Mesodermal cell (in vitro differentiated cells): Measurements from ENCODE around the gene LINC01488.

Experiments
- H3K27ac ChIP-seq: 2 replicates; pipeline ENCODE4 v1.7.0; 2013; ENCODE audit warnings: mild to moderate bottlenecking, low read depth, low read length, moderate library complexity; ENCODE audit not compliant: severe bottlenecking
- H3K36me3 ChIP-seq: 2 replicates; pipeline ENCODE4 v1.7.1; 2013; ENCODE audit warnings: mild to moderate bottlenecking, low read length, moderate library complexity; ENCODE audit not compliant: control insufficient read depth, insufficient read depth
- H3K4me1 ChIP-seq: one replicate; pipeline ENCODE4 v1.7.1; 2013; ENCODE audit warnings: mild to moderate bottlenecking, low read length; ENCODE audit not compliant: insufficient read depth, control insufficient read depth, poor library complexity, severe bottlenecking
- H3K4me3 ChIP-seq: 2 replicates; pipeline ENCODE4 v1.7.0; 2013; ENCODE audit warnings: low read length, control low read depth, mild to moderate bottlenecking; ENCODE audit not compliant: insufficient read depth, poor library complexity, severe bottlenecking; ENCODE audit errors: extremely low read depth
- H3K9me3 ChIP-seq: 2 replicates; pipeline ENCODE4 v1.7.1; 2013; ENCODE audit warnings: mild to moderate bottlenecking, low read length, moderate library complexity; ENCODE audit not compliant: control insufficient read depth
- WGBS, 2 experiments: methylation state at CpG; one replicate each; pipeline ENCODE4 v1.1.5; 2013; ENCODE audit warnings: missing lambda C conversion rate in 2 of 2; ENCODE audit not compliant: insufficient coverage in 2 of 2; 5-methylcytosine and 5-hydroxymethylcytosine counted together

LINC01488 gene

GRCh38 chr11:69508974-69509373 is 27.5 kb downstream of the LINC01488 start:
- Histone ChIP-seq H3K4me3 (no peak overlapping the region), H3K4me1 (peaks cover 28% of the 10 kb centered on the region), H3K27ac (no peak overlapping the region), H3K9me3 (peaks cover 9% of the 10 kb centered on the region), H3K36me3 (no peaks in the 10 kb centered on the region)
- 40 to 46% methylated on average over 3 of the region's 5 CpGs for WGBS, 2 experiments

- Histone ChIP-seq H3K4me1 (peaks cover 28% of the 10 kb centered on the region), H3K9me3 (peaks cover 9% of the 10 kb centered on the region), H3K4me3 (no peak overlapping the region), H3K36me3 (no peaks in the 10 kb centered on the region), H3K27ac (no peak overlapping the region)
- 93 to 94% methylated on average over 6 of the region's 7 CpGs for WGBS, 2 experiments
Observed at GRCh38 chr11:69509381-69509780, 27.9 kb downstream of the LINC01488 start.

GRCh38 chr11:69509846-69510390 is 28.5 kb downstream of the LINC01488 start:
- WGBS, 2 experiments = 91 to 97% methylated on average over 10 of the region's 10 CpGs
- peaks cover 9% of the 10 kb centered on the region for H3K9me3 ChIP-seq
- H3K4me1 ChIP-seq = peaks cover 28% of the 10 kb centered on the region
- H3K4me3 ChIP-seq = no peak overlapping the region
- H3K36me3 ChIP-seq = no peaks in the 10 kb centered on the region
- no peak overlapping the region for H3K27ac ChIP-seq

GRCh38 chr11:69510471-69511357 is 29.3 kb downstream of the LINC01488 start:
- peaks cover 28% of the 10 kb centered on the region for H3K4me1 ChIP-seq
- no peak overlapping the region for H3K4me3 ChIP-seq
- H3K27ac ChIP-seq = no peak overlapping the region
- H3K9me3 ChIP-seq = peaks cover 9% of the 10 kb centered on the region
- H3K36me3 ChIP-seq = no peaks in the 10 kb centered on the region
- WGBS, 2 experiments = 89 to 92% methylated on average over 13 of the region's 14 CpGs

GRCh38 chr11:69511358-69512055 is 30.0 kb downstream of the LINC01488 start:
- Histone ChIP-seq H3K36me3 (no peaks in the 10 kb centered on the region), H3K9me3 (peaks cover 7% of the 10 kb centered on the region), H3K4me1 (peaks cover 28% of the 10 kb centered on the region), H3K4me3 (no peak overlapping the region), H3K27ac (no peak overlapping the region)
- 93 to 94% methylated on average over 19 to 21 of the region's 21 CpGs for WGBS, 2 experiments

GRCh38 chr11:69512136-69512535 is 30.7 kb downstream of the LINC01488 start:
- peaks cover 28% of the 10 kb centered on the region for H3K4me1 ChIP-seq
- H3K27ac ChIP-seq = no peak overlapping the region
- WGBS, 2 experiments = 92 to 94% methylated on average over 6 to 7 of the region's 8 CpGs
- H3K9me3 ChIP-seq = peaks cover 6% of the 10 kb centered on the region
- no peak overlapping the region for H3K4me3 ChIP-seq
- H3K36me3 ChIP-seq = no peaks in the 10 kb centered on the region

- WGBS, 2 experiments = 86 to 89% methylated on average over 13 to 14 of the region's 16 CpGs
- Histone ChIP-seq H3K4me1 (peaks cover 28% of the 10 kb centered on the region), H3K27ac (no peak overlapping the region), H3K36me3 (no peaks in the 10 kb centered on the region), H3K4me3 (no peak overlapping the region), H3K9me3 (peaks cover 12% of the 10 kb centered on the region)
Observed at GRCh38 chr11:69512790-69513189, 31.3 kb downstream of the LINC01488 start.

- Histone ChIP-seq H3K36me3 (no peaks in the 10 kb centered on the region), H3K9me3 (peaks cover 14% of the 10 kb centered on the region), H3K27ac (no peak overlapping the region), H3K4me3 (no peak overlapping the region), H3K4me1 (peaks cover 28% of the 10 kb centered on the region)
- 80 to 87% methylated on average over 4 to 6 of the region's 11 CpGs for WGBS, 2 experiments
Observed at GRCh38 chr11:69513196-69513595, 31.7 kb downstream of the LINC01488 start.

GRCh38 chr11:69513663-69514224 is 32.3 kb downstream of the LINC01488 start:
- 84 to 85% methylated on average over 10 to 11 of the region's 12 CpGs for WGBS, 2 experiments
- H3K9me3 ChIP-seq = peaks cover 17% of the 10 kb centered on the region

GRCh38 chr11:69514771-69515170 is 33.3 kb downstream of the LINC01488 start:
- Histone ChIP-seq H3K36me3 (no peaks in the 10 kb centered on the region), H3K9me3 (peaks cover 17% of the 10 kb centered on the region), H3K4me1 (peaks cover 19% of the 10 kb centered on the region), H3K4me3 (no peak overlapping the region), H3K27ac (no peak overlapping the region)
- 86 to 93% methylated on average over 3 to 5 of the region's 5 CpGs for WGBS, 2 experiments

More at GRCh38 chr11:69513663-69514224, 32.3 kb downstream of the LINC01488 start:
- Histone ChIP-seq H3K4me1 (peaks cover 28% of the 10 kb centered on the region), H3K4me3 (no peak overlapping the region), H3K36me3 (no peaks in the 10 kb centered on the region), H3K27ac (no peak overlapping the region)
